Calu3 (cell line): Measurements from ENCODE around the gene TCP11L2. TPM values are rescaled to one million over a fixed set of nuclear protein-coding genes. Genes with fewer than 3 reads are reported as not detected.

Source experiments
- BruUV-seq: library from RNA; stranded (reverse); fragments of 400-500 nt; replicated peaks from 2 replicates; lab custom pipeline; 2021; lab: Mats Ljungman, UMichigan
- CTCF ChIA-PET: fragments of 300-600 bp; sonication (Branson Sonifier 250); formaldehyde crosslinking; loops from one replicate; lab custom pipeline; 2022; ENCODE audit warnings: antibody characterized with exemption; lab: Charles Lee
- DNase-seq: peaks from one replicate; pipeline ENCODE4 v3.0.0; 2022
- H3K27ac Mint-ChIP-seq: one replicate; pipeline ENCODE4 v1.8.0; 2022; ENCODE audit warnings: mixed read lengths; ENCODE audit not compliant: unreplicated experiment
- H3K27me3 Mint-ChIP-seq: one replicate; pipeline ENCODE4 v1.8.0; 2022; ENCODE audit warnings: mixed read lengths; ENCODE audit not compliant: unreplicated experiment
- H3K36me3 Mint-ChIP-seq: one replicate; pipeline ENCODE4 v1.8.0; 2022; ENCODE audit warnings: mild to moderate bottlenecking, moderate library complexity, mixed read lengths; ENCODE audit not compliant: insufficient read depth, unreplicated experiment
- H3K4me1 Mint-ChIP-seq: one replicate; pipeline ENCODE4 v1.8.0; 2022; ENCODE audit warnings: mild to moderate bottlenecking, low read depth, mixed read lengths; ENCODE audit not compliant: unreplicated experiment
- H3K4me3 Mint-ChIP-seq: one replicate; pipeline ENCODE4 v1.8.0; 2022; ENCODE audit warnings: mild to moderate bottlenecking, low read depth, moderate library complexity, mixed read lengths; ENCODE audit not compliant: unreplicated experiment
- H3K9me3 Mint-ChIP-seq: one replicate; pipeline ENCODE4 v1.8.0; 2022; ENCODE audit warnings: low read depth, mixed read lengths; ENCODE audit not compliant: unreplicated experiment
- CTCF ChIP-seq: fragments of 200-600 bp; IDR thresholded peaks from one replicate; pipeline ENCODE4 v1.8.0; 2022; ENCODE audit warnings: antibody characterized with exemption; ENCODE audit not compliant: unreplicated experiment
- intact Hi-C: fragments of 100-400 bp; cut with micrococcal nuclease; formaldehyde crosslinking; loops from one replicate; pipeline ENCODE4 v1.10.0; 2022; ENCODE audit not compliant: unreplicated experiment
- total RNA-seq: library from RNA; stranded (reverse); gene quantifications from 2 replicates; pipeline ENCODE4 v1.2.3, GENCODE V29; 2022

The TCP11L2 gene
- total RNA-seq, 1 experiment from 2014 or later = 37.7 TPM

GRCh38 chr12:106332536-106332935, 30.0 kb downstream of the TCP11L2 start:
- H3K4me3 Mint-ChIP-seq = no peak overlapping the region
- H3K9me3 Mint-ChIP-seq = no peaks in the 10 kb centered on the region
- intact Hi-C loops = no loop called here
- no peak for DNase-seq
- no peaks in the 10 kb centered on the region for H3K36me3 Mint-ChIP-seq
- H3K4me1 Mint-ChIP-seq = no peaks in the 10 kb centered on the region
- CTCF ChIA-PET = no interaction called here
- TF ChIP-seq CTCF = no peak
- no peak overlapping the region for H3K27ac Mint-ChIP-seq
- BruUV-seq = no TSS peak
- no peaks in the 10 kb centered on the region for H3K27me3 Mint-ChIP-seq

- CTCF ChIA-PET = no interaction called here
- no peak for TF ChIP-seq CTCF
- Mint-ChIP-seq H3K27me3 (no peaks in the 10 kb centered on the region), H3K36me3 (no peaks in the 10 kb centered on the region), H3K4me1 (no peaks in the 10 kb centered on the region), H3K27ac (no peak overlapping the region), H3K4me3 (no peak overlapping the region), H3K9me3 (no peaks in the 10 kb centered on the region)
- no peak for DNase-seq
- intact Hi-C loops = no loop called here
- no TSS peak for BruUV-seq
Observed at GRCh38 chr12:106333010-106333409, 30.5 kb downstream of the TCP11L2 start.

- no TSS peak for BruUV-seq
- CTCF ChIA-PET = interaction anchor here (0.5 kb wide), 1 partner anchor 14 kb away, joined by 3 read pairs; no protein-coding TSS in a partner anchor
- H3K4me3 Mint-ChIP-seq = no peak overlapping the region
- H3K36me3 Mint-ChIP-seq = no peaks in the 10 kb centered on the region
- no peaks in the 10 kb centered on the region for H3K27me3 Mint-ChIP-seq
- DNase-seq = no peak
- no peak overlapping the region for H3K27ac Mint-ChIP-seq
- no peaks in the 10 kb centered on the region for H3K9me3 Mint-ChIP-seq
- H3K4me1 Mint-ChIP-seq = no peaks in the 10 kb centered on the region
- no peak for TF ChIP-seq CTCF
- intact Hi-C loops = no loop called here
Observed at GRCh38 chr12:106333756-106334155, 31.2 kb downstream of the TCP11L2 start.

GRCh38 chr12:106341086-106341877, 38.7 kb downstream of the TCP11L2 start:
- Mint-ChIP-seq H3K36me3 (peaks cover 5% of the 10 kb centered on the region), H3K27ac (no peak overlapping the region), H3K4me3 (no peak overlapping the region), H3K9me3 (no peaks in the 10 kb centered on the region), H3K4me1 (peaks cover 19% of the 10 kb centered on the region), H3K27me3 (no peaks in the 10 kb centered on the region)
- no peak for TF ChIP-seq CTCF
- CTCF ChIA-PET = interaction anchor here (1.7 kb wide), 1 partner anchor 45 kb away, joined by 3 read pairs; no protein-coding TSS in a partner anchor
- no peak for DNase-seq
- no TSS peak for BruUV-seq
- intact Hi-C loops = no loop called here
